NB4 (cell line): Measurements from ENCODE around the gene BAG1.

Source experiments
- DNase-seq: peaks from one replicate; pipeline ENCODE4 v3.0.0; 2010; ENCODE audit warnings: low read depth
- H3K4me3 ChIP-seq: one replicate; pipeline ENCODE4 v1.5.1; 2011; ENCODE audit warnings: mild to moderate bottlenecking, low read depth, low read length, moderate library complexity
- CTCF ChIP-seq: IDR thresholded peaks from one replicate; pipeline ENCODE4 v1.5.1; 2012; ENCODE audit warnings: low read depth, low read length
- MAX ChIP-seq: IDR thresholded peaks from 2 replicates; pipeline ENCODE4 v1.6.1; 2011; ENCODE audit warnings: low read depth, low read length
- MYC ChIP-seq: IDR thresholded peaks from 2 replicates; pipeline ENCODE4 v1.6.1; 2011; ENCODE audit warnings: low read depth, low read length
- POLR2A ChIP-seq: IDR thresholded peaks from 2 replicates; pipeline ENCODE4 v1.6.1; 2011; ENCODE audit warnings: mild to moderate bottlenecking; ENCODE audit not compliant: insufficient read length; ENCODE audit errors: extremely low read depth

Gene BAG1

GRCh38 chr9:33288828-33289483, 24.4 kb upstream of the BAG1 start:
- H3K4me3 ChIP-seq: peak overlapping the region; percentile 54
- TF ChIP-seq POLR2A (no peak), MYC (no peak), MAX (no peak), CTCF (no peak)
- peak; percentile 34 for DNase-seq

- TF ChIP-seq CTCF: no peak
- TF ChIP-seq POLR2A: no peak
- TF ChIP-seq MYC: no peak
- TF ChIP-seq MAX: no peak
- DNase-seq: no peak
- H3K4me3 ChIP-seq: no peak overlapping the region
These were observed 23.7 kb upstream of the BAG1 start for GRCh38 chr9:33288235-33288634.

GRCh38 chr9:33287087-33287490, 22.6 kb upstream of the BAG1 start:
- DNase-seq: peak; percentile 91
- TF ChIP-seq MYC (no peak), MAX (peak; percentile 56), CTCF (peak; percentile 98)
- H3K4me3 ChIP-seq: no peak overlapping the region

GRCh38 chr9:33285502-33285901, 21.0 kb upstream of the BAG1 start:
- DNase-seq: no peak
- no peak for TF ChIP-seq POLR2A
- no peak for TF ChIP-seq CTCF

GRCh38 chr9:33277484-33277883, 13.0 kb upstream of the BAG1 start:
- TF ChIP-seq MYC (no peak), POLR2A (no peak), CTCF (no peak), MAX (no peak)
- DNase-seq: no peak
- H3K4me3 ChIP-seq: no peak overlapping the region

More at GRCh38 chr9:33285502-33285901, 21.0 kb upstream of the BAG1 start:
- no peak overlapping the region for H3K4me3 ChIP-seq

- TF ChIP-seq MAX (no peak), MYC (no peak), POLR2A (no peak), CTCF (no peak)
- DNase-seq: no peak
- no peak overlapping the region for H3K4me3 ChIP-seq
These were observed 9.4 kb upstream of the BAG1 start for GRCh38 chr9:33273972-33274328.
